Prostate gland (tissue), 2 donors: ENCODE data around the gene TBX18.

Experiments used
- CTCF ChIP-seq, 4 experiments: fragments of 200-600 bp in 2 of 4; fragments of 450-650 bp in 2 of 4; sonication (generic) in 2 of 4; IDR thresholded peaks; 1 replicate in 3 of 4; 2 replicates in 1 of 4; pipeline ENCODE4 v1.5.1; 2016 to 2019; ENCODE audit warnings: antibody characterized with exemption in 4 of 4, mild to moderate bottlenecking in 2 of 4, moderate library complexity in 2 of 4
- POLR2A ChIP-seq: fragments of 450-650 bp; IDR thresholded peaks from one replicate; pipeline ENCODE4 v1.6.1; 2016; ENCODE audit warnings: antibody characterized with exemption, mild to moderate bottlenecking
- POLR2AphosphoS5 ChIP-seq: sonication (generic); formaldehyde crosslinking; IDR thresholded peaks from one replicate; pipeline ENCODE4 v1.6.1; 2017; ENCODE audit warnings: antibody characterized with exemption

- TF ChIP-seq CTCF (IDR thresholded peaks at IDR 0.05) (no peak), POLR2A (no peak), POLR2AphosphoS5 (no peak)
These were observed 1.2 kb downstream of the TBX18 start for GRCh38 chr6:84763003-84763885.
